ENCODE results near the gene FAM117A. TPM values are rescaled to one million over a fixed set of nuclear protein-coding genes. Genes with fewer than 3 reads are reported as not detected.

Gene FAM117A
- total and polyA plus RNA-seq, 2 donors (not counting 3 experiments of a cell fraction or from before 2014, with no cell fraction given): 12.2 to 24.1 TPM

GRCh38 chr17:49688848-49689247 lies 75.1 kb downstream of the FAM117A start:
- no peaks in the 10 kb centered on the region for H4K20me1 ChIP-seq (replicated peaks; ENCODE audit: control insufficient read depth, extremely low read depth, insufficient read depth, low read length)
- H3K36me3 ChIP-seq (ENCODE audit: control insufficient read depth in 2 of 2, extremely low read depth in 1 of 2, insufficient read depth in 2 of 2, low read length in 2 of 2): no peaks in the 10 kb centered on the region
- H3K9me1 ChIP-seq (replicated peaks; ENCODE audit: control insufficient read depth, extremely low read depth, insufficient read depth, low read length): no peaks in the 10 kb centered on the region
- ChIA-PET POLR2A (interaction anchor here (1.1 kb wide), 1 partner anchor 11 kb away, joined by 10 read pairs; the partner anchor contains the start of gene SPOP), CTCF (interaction anchor here (1.0 to 24.3 kb wide), 6 partner anchors 9 to 132 kb away, joined by 3 to 786 read pairs (median 4); partner anchors contain the start of genes NXPH3 and SLC35B1)
- TF ChIP-seq CTCF (IDR thresholded peaks at IDR 0.05; ENCODE audit: extremely low read depth in 1 of 2, insufficient read depth in 1 of 2, low read depth in 1 of 2, low read length in 2 of 2): no peak
- TF ChIP-seq POLR2AphosphoS5 (IDR thresholded peaks at IDR 0.05; ENCODE audit: insufficient read depth, low read depth, low read length): no peak
- peaks cover 42% of the 10 kb centered on the region for H3K4me1 ChIP-seq (ENCODE audit: control insufficient read depth, extremely low read depth, insufficient read depth, low read length)
- dilution Hi-C loops (cut with MboI; ENCODE audit: extremely low pct_ligation_motif_present, low sequenced_read_pairs): no loop called here
- no peaks in the 10 kb centered on the region for H3K9me3 ChIP-seq (replicated peaks; ENCODE audit: control insufficient read depth, insufficient read depth, low read length)
- no peak for FAIRE-seq
- no peaks in the 10 kb centered on the region for H3K27me3 ChIP-seq (ENCODE audit: control insufficient read depth in 2 of 2, insufficient read depth in 2 of 2, low read length in 2 of 2)
- no peaks in the 10 kb centered on the region for H3K79me2 ChIP-seq (ENCODE audit: control insufficient read depth, insufficient read depth, low read length)
- intact Hi-C loops (cut with micrococcal nuclease): loop anchor here (1.0 to 2.0 kb wide), 3 partner anchors 11 to 66 kb away; partner anchors contain the start of gene SPOP
- no peak overlapping the region for H3K4me3 ChIP-seq (replicated peaks in 1 of 3; ENCODE audit: insufficient read depth in 1 of 3, low read depth in 1 of 3, low read length in 3 of 3)
- H3K27ac ChIP-seq (ENCODE audit: insufficient read depth, low read depth, low read length): peak overlapping the region; percentile 87
- H3K4me2 ChIP-seq (ENCODE audit: insufficient read depth, low read length): no peak overlapping the region
- peak overlapping the region; percentile 64 for H3K9ac ChIP-seq (replicated peaks; ENCODE audit: extremely low read depth, insufficient read depth, low read length)
- peak; percentile 28 for DNase-seq (ENCODE audit: low read depth, low spot score)
- H2AFZ ChIP-seq (ENCODE audit: low read depth, low read length): peak overlapping the region; percentile 43
- BruUV-seq (replicated peaks): no TSS peak

DNA sequence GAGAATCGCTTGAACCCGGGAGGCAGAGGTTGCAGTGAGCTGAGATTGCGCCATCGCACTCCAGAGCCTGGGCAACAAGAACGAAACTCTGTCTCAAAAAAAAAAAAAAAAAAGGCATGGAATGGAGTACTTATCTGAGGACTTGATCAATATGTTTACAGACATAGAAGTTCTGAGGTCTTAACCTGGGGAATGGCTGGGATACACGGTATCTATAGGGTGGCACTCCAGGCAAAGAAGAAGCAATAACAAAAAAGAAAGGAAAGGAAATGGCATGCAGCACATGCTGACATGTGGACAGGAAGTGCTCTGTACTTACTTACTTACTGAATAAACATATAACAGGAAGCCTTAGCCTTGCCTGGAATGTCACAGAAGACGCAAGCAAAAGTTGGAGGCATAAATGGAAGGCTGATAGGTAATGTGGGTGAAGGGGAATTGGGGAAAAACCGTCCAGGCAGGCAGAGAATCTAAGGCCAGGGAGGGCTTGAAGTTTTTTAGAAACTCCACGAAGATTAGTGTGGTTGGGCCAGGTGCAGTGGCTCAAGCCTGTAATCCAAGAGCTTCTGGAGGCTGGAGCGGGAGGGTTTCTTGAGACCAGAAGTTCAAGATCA lies 75.9 kb downstream of the FAM117A start:
- dilution Hi-C loops (cut with MboI; ENCODE audit: extremely low pct_ligation_motif_present, low sequenced_read_pairs): no loop called here
- Histone ChIP-seq H3K4me2 (ENCODE audit: insufficient read depth, low read length) (peak overlapping the region; percentile 32), H3K79me2 (ENCODE audit: control insufficient read depth, insufficient read depth, low read length) (no peaks in the 10 kb centered on the region), H3K9me1 (replicated peaks; ENCODE audit: control insufficient read depth, extremely low read depth, insufficient read depth, low read length) (no peaks in the 10 kb centered on the region), H3K27ac (ENCODE audit: insufficient read depth, low read depth, low read length) (peak overlapping the region; percentile 87), H3K27me3 (ENCODE audit: control insufficient read depth in 2 of 2, insufficient read depth in 2 of 2, low read length in 2 of 2) (no peaks in the 10 kb centered on the region), H4K20me1 (replicated peaks; ENCODE audit: control insufficient read depth, extremely low read depth, insufficient read depth, low read length) (no peaks in the 10 kb centered on the region), H3K9ac (replicated peaks; ENCODE audit: extremely low read depth, insufficient read depth, low read length) (peak overlapping the region; percentile 64), H3K4me1 (ENCODE audit: control insufficient read depth, extremely low read depth, insufficient read depth, low read length) (peaks cover 42% of the 10 kb centered on the region), H3K4me3 (replicated peaks in 1 of 3; ENCODE audit: insufficient read depth in 1 of 3, low read depth in 1 of 3, low read length in 3 of 3) (no peak overlapping the region), H3K9me3 (replicated peaks; ENCODE audit: control insufficient read depth, insufficient read depth, low read length) (no peaks in the 10 kb centered on the region), H2AFZ (ENCODE audit: low read depth, low read length) (peak overlapping the region; percentile 45), H3K36me3 (ENCODE audit: control insufficient read depth in 2 of 2, extremely low read depth in 1 of 2, insufficient read depth in 2 of 2, low read length in 2 of 2) (no peaks in the 10 kb centered on the region)
- ChIA-PET CTCF (interaction anchor here (1.0 to 24.3 kb wide), 6 partner anchors 8 to 117 kb away, joined by 3 to 786 read pairs (median 4); partner anchors contain the start of gene NXPH3), POLR2A (interaction anchor here (1.1 kb wide), 1 partner anchor 11 kb away, joined by 10 read pairs; the partner anchor contains the start of gene SPOP)
- TF ChIP-seq FOS (IDR thresholded peaks at IDR 0.05; ENCODE audit: borderline replicate concordance, insufficient read depth, low read length) (no peak), MYC (IDR thresholded peaks at IDR 0.05; ENCODE audit: low read depth, low read length) (peak; percentile 91), GATA2 (IDR thresholded peaks at IDR 0.05; ENCODE audit: insufficient read depth, insufficient read length, low read depth, low read length) (peak; percentile 48), POLR2A (IDR thresholded peaks at IDR 0.05; ENCODE audit: low read depth, low read length) (peak; percentile 70), POLR2AphosphoS5 (IDR thresholded peaks at IDR 0.05; ENCODE audit: insufficient read depth, low read depth, low read length) (peak; percentile 87), EZH2 (IDR thresholded peaks at IDR 0.05; ENCODE audit: borderline replicate concordance, low read depth, low read length, severe bottlenecking) (no peak), JUN (IDR thresholded peaks at IDR 0.05; ENCODE audit: borderline replicate concordance, insufficient read depth, insufficient read length, low read depth) (peak; percentile 57), CTCF (IDR thresholded peaks at IDR 0.05; ENCODE audit: extremely low read depth in 1 of 2, insufficient read depth in 1 of 2, low read depth in 1 of 2, low read length in 2 of 2) (no peak)
- TF ChIP-seq, protein P1, sequence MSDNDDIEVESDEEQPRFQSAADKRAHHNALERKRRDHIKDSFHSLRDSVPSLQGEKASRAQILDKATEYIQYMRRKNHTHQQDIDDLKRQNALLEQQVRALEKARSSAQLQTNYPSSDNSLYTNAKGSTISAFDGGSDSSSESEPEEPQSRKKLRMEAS (IDR thresholded peaks at IDR 0.05; ENCODE audit: insufficient read depth, insufficient read length): peak; percentile 81
- no TSS peak for BruUV-seq (replicated peaks)
- intact Hi-C loops (cut with micrococcal nuclease): loop anchor here (1.0 to 2.0 kb wide), 3 partner anchors 10 to 65 kb away; partner anchors contain the start of gene SPOP
- DNase-seq (ENCODE audit: low read depth, low spot score): peak; percentile 96
- peak; percentile 91 for FAIRE-seq

Data from endothelial cell of umbilical vein (primary cell).